HG03103 (cell line): ENCODE results near the gene BCCIP.

Source experiments
- ATAC-seq: cut with Tn5 transposase; IDR thresholded peaks from one replicate; pipeline ENCODE4 v1.9.1; 2021; ENCODE audit warnings: low read depth; ENCODE audit not compliant: unreplicated experiment

Gene BCCIP

DNA sequence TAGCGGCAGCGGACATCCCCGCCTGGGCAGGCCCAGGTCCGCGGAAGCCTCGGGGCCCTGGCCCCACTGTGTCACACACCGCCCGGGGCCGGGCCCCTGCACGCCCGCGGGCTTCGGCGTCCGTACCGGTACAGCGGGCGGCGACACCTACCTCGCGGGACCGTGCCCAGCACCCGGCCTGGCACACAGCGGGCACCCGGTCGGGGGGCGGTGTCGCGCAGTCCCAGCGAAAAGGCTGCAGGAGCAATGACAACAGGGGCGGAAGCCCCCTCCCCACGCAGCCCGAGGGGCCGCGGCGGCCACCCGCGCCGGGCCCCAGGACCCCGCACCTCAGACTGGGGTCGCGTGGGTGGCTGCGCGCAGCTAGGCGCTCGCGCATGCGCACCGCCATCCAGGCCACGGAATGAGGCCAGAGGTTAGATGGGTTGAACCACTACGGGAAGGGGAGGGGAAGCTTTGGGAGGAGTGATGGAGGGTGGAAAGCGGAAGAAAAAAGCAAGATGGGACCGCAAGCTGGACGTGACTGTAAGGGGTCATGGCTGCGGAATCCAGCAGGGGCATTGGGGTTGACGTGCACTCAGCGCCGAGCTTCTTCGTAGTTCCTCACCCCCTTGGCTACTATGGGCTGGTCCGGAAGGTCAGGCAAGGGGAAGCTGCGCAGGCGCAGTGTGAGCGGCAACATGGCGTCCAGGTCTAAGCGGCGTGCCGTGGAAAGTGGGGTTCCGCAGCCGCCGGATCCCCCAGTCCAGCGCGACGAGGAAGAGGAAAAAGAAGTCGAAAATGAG is at the start of gene BCCIP, which contains the start of gene UROS:
BCCIP (plus strand) TSS at position 669 of the 785 bp plus-strand sequence; CDS start at position 681, 12 bp downstream.
UROS (minus strand) TSS at position 381 of the 785 bp plus-strand sequence. CDS start 6,759 bp downstream, outside the sequence.
- ATAC-seq: peak; percentile 72

DNA sequence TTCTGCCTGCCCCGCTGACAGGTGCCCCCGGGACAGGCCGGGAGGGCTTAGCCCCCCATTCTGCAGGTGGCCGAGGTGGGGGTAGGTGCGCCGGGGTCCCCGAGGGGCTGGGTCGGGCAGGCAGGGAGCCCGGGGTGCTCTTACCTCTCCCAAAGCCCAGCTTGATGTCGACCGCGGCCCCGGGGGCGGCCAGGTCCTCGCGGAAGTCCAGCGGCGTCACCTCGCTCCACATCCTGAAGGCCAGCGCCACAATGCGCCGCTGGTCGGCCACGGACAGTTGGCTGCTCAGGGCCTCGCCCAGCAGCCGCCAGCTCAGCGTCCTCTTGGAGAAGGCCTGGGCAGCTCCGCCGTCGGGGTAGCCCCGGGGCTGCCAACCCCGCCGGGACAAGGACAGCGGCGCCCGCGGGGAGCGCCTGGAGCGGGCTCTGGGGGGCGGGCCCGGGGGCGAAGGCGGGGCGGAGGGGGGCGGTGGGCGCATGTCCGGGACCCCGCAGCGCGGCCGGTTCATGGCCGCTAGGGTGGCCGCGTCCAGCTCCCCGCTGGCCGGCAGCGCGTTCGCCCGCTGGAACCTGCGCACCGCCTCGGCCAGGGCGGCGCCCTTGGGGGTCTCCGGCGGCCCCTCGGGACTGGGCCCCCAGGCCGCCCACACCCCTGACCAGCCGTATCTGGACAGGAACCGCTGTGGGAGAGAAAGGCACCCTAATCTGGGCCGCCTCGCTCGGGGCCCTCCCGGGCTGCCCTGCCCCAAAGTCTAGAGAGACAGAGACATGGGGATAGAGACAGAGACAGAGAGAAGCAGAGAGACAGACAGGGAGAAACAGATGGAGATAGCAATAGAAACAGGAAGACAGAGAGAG is 49.4 kb upstream of the BCCIP start:
- ATAC-seq: no peak

DNA sequence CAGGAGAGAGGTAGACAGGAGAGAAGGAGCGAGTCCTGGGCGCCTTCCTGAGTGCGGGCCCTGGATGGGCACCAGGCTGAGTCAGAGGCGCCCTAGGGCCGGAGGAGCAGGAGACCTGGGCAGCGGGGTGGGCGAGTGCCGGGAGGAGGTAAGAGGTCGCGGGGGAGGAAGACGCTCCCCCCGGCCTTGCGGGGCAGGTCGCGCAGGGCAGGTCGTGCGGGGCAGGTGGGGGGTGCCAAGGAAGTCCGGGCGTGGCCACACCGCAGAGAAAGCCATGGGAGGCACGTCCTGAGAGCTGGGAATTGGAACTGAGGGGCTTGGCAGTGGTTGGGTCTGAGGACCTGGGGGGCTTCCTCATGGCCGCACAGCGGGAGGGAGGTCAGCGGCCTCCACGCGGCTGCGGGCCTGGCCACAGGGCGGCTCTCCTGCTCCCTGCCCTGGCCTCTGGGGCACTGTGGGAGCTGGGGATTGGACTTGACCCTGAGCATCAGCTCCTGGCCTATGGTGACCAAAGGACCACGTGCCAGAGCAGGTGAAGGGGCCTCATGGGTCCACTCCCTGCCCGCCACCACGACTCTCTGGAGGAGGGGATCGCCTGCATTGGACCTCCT is 48.7 kb upstream of the BCCIP start:
- ATAC-seq: no peak

DNA sequence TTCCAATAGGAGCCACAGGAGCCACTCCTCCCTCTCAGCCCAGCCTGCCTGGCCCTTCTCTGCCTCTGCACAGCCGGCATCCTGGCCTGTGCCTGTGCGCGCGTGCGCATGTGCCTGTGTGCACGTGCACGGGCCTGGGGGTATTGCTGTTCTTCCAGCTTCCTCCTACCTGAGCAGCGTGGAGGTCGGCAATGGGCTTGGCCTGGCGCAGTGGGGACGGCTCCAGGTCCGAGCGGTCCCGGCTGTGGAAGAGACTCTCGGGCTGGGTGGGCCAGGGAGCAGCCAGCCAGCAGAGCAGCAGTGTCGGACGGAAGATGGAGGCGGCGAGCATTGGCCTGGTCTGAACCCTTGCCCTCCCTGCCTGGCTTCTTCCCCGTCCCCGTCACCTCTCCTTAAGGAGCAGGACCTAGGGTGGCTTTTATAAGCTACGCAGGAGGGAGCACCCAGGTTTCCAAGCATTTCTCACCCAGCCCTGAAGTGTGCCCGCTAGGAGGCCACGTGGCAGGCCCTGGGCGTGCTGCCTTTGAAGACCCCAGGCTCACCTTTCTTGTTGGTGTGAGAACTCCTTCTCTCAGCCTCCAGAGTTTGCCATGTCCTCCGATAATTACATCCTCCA is 47.7 kb upstream of the BCCIP start, which contains the start of gene MMP21:
MMP21 (minus strand) TSS at position 331 of the 616 bp plus-strand sequence; CDS start at position 331, 0 bp downstream.
- no peak for ATAC-seq

DNA sequence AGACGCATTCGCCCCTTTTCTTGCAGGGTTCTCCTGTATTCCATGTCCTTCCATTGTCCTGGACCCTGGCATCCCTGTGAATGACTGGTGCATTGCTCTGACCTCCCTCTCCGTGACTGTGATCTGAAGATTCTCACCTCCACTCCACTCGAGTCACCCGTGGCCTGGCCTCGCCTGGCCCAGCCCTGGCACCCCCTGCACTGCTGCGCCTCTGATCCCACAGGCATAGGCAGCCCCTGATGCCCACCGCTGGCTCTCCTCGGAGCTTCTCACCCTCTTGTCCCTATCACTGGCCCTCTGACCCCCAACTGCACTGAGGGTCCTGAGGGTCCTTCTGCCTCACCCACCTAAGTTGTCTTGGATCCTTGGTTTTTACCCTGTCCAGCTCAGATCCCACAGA is 45.5 kb upstream of the BCCIP start:
- no peak for ATAC-seq

DNA sequence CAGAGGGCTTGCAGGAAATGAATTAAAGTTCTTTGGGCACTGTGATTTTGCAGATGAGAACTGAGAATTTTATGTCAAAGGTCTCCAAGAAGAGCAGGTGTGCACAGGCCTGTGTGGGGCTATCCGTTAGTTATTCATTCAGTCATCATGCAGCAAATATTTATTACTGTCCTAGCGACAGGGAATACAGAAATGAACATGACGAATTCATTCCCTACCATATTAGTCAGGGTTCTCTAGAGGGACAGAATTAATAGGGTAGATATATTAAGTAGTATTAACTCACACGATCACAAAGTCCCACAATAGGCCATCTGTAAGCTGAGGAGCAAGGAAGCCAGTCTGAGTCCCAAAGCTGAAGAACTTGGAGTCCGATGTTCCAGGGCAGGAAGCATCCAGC is 44.8 kb upstream of the BCCIP start:
- ATAC-seq: no peak

DNA sequence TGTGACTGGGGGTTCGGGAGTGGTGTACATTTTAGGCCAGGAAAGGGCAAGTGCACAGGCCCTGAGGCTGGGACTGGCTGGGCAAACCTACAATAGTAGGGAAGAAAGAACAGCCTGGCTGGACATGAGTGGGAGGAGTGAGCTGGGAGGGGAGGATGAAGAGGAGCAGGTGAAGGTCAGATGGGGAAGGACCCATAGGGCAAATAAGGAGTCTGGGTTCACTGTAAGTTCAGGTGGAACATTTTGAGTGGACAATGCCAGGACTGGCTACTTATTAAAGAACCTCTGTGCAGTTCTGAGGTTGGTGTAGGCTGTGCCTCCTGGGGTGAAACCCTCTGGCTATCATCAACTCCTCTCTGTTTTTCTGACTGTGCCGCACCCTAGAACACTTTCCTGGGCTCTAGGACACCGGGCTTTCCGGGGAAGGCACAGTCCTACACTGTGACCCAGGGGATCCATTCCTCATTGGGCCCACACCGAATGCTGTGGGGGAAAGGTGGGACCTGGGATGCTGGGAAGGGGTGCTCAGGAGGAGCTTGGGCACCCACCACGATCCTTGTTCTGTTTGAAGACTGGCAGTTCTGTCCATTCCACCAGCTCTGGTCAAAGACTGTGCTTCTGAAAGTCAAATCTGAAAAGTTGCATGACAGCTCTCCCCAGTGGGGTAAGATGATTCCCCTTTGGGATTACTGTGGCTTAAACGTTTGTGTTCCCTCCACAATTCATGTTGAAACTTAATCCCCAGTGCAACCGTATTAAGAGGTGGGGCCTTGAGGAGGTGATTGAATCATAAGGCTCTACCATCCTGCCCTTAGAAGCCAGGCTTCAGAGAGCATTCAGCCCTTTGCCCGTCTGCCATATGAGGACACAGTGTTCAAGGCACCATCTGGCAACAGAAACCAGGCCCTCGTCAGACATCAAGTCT is 43.7 kb upstream of the BCCIP start:
- ATAC-seq: no peak

DNA sequence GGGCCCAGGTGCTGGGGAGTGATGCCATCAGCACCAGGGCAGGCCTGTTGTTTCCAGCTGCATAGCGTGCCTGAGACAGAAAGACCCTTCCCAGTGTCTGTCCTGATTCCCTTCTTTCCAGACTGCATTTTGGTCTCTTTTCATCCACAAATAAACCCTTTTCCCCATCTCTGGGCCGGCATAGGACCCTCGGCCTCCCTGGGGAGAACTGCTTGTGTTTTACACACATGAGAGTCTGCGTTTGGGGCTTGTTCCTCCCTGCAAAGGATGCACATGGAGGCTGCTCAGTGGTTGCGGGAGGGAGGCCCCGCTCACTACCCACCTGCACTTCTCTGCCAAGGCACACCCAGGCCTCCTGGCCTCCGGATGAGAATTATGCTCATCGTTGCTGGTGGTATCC is 42.0 kb upstream of the BCCIP start:
- ATAC-seq: no peak

DNA sequence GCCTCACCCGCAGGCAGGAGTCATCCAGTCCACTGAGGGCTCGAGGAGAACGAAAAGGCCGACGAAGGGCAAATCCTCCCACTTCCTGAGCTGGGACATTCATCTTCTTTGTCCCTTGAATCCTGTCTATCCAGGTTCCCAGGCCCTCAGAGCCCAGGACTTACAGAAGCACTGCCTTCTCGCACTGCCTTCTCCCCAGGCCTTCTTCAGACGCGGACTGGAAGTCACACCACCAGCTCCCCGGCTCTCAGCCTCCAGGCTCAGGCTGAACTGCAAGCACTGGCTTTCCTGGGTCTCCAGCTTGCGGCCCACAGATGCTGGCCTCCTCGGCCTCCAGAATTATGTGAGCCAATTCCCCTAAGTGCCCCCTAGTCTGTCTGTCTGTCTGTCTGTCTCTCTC is 41.3 kb upstream of the BCCIP start:
- no peak for ATAC-seq

DNA sequence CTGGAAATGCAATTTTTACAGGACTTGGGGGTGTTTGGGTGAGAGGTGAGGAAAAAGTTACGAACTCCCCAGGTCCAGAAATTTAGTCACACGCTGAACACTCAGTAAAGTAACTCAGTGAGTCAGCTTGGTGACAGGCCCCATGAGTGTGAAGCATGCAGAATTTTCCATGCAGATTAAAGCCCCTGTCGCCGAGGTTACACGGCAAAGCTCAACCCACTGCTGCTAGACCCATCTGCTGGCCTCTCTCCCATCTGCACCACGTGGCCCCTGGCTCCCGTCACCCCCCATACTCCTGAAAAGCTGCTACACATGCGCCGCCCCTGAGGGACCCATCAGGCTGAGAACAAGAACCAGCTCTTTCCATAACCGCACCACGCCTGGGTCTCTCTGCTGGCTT is 40.7 kb upstream of the BCCIP start:
- ATAC-seq: no peak

DNA sequence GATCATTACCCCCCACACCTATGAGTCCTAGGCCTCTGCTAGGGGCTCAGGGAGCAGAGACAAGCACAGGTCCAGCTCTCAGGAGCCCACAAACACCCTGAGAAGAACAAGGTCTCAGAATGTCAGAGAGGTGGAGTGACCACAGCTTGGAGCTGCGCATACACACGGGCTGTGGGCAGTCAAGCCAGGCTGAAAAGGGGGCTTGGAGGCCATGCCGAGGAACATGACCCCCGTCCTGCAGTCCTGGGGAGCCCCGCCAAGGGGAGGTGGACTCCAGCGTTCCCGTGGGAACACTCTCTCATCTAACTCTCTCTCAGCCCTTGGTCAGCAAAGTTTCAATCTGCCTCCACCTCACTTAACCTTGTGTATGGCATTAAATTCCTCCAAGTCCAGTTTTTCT is 39.9 kb upstream of the BCCIP start:
- ATAC-seq: no peak

DNA sequence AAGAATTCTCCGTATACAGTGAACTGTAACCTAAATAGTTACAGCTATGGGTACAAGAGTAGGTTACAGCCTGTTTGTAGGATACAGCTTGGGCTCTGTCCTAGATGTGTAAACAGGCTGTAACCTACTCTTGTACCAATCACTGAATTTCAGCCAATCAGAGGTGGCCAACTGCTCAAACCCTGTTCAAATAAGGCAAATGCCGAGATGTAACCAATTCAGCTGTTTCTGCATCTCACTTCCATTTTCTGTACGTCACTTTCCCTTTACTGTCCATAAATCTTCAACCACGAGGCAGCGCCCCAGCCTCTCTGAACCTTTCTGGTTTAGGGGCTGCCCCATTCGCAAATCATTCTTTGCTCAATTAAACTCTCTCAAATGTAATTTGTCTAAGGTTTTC is 39.4 kb upstream of the BCCIP start:
- ATAC-seq: peak; percentile 72

DNA sequence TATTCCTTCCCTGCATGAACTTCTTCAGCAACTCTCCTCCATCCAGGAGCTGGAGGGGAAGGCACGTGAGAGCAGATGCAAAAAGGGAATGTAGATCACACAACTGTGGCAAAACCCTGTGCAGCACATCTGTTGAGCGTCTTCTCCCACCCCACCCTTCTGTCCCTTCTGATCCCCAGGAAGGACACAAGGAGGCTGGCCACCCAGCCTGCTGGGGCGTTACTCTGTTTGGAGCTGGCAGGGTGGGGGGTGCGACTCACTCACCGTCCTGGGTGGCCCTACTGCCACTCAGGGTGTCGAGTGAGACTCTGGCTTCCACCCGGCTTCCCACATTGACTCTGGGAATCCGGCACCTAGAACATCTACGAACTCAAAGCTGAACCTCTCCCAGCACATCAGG is 37.6 kb upstream of the BCCIP start:
- ATAC-seq: no peak

DNA sequence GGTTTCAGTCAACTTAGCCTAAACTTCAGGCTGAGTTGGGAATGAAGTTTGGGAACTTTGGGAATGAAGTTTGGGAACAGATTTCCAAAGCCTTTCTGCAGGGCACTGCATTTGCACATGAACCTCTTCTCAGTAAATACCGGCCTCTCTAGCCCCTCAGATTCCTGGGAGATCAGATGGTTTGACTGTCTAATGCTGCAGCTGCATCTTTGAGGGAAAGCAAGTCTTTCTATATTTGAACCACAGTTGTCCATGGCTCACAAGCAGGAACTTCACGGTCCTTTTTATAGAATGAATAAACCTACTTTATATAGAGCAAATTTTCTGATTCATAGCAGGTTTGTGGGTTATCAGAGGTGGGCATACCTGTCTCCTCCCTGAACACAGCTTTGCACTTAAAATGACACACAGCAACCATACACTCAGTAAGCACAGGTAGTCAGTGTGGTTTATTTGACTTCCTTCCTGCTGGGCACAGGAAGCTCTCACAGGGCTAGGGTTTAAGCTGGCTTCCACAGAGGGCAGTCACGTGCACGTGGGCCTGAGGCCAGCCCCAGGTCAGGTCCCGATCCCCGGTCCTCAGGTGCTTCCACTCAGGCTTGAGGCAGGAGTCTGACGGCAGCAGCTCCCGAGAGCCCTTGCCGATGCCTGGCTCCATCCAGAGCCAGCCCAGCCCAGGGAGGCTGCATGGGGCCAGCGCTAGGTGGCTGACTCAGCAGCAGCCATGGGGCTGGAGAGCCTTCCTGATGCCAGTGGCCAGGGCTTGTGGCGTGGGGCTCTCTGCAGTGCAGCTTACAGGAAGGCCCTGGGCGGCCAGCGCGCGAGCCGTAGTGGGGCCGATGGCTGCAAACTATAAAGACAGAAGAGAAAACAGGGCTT is 35.0 kb upstream of the BCCIP start:
- no peak for ATAC-seq

DNA sequence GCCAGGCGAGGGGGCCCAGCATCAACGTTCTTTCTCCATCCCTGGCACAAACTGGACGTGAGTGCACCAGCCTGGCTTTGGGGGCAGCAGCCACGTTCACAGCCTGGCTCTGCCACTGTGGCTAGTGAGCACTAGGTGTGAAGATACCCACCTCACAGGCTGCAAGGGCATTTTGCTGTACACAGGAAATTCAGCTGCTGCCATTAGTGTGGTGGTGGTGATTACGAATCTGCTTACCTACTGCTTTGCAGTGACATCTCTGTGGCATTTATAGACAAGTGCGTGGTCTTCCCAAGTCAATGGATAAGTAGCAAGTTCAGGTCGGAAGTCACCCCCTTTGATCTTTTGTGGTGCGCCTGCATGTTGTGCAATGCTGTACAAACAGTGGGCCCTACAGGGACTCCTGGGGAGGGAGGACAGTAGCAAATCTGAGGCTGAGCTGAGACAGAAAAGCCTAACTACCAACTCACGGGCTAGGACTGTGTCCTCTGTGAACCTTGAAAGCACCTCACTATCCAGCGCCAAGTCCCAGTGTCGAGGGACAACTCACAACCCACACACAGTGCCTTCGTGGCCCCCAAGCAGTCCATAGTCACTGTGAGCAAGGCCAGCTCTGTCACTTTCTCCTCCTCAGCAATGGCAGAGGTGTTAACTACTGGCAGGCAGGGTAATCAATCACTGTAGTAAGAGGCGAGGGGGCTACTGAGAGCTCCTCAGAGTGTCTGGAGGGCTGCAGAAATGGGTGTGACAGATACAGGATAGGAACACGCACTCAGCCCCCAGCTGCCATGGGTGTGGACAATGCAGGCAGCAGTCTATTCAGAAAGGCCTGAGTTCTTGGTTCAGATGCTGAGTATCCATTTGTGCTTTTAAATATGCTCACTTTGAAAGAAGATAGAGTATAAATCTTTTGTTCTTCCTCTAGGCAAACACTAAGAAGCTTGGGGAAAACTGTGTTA is 30.7 kb upstream of the BCCIP start:
- ATAC-seq: no peak

DNA sequence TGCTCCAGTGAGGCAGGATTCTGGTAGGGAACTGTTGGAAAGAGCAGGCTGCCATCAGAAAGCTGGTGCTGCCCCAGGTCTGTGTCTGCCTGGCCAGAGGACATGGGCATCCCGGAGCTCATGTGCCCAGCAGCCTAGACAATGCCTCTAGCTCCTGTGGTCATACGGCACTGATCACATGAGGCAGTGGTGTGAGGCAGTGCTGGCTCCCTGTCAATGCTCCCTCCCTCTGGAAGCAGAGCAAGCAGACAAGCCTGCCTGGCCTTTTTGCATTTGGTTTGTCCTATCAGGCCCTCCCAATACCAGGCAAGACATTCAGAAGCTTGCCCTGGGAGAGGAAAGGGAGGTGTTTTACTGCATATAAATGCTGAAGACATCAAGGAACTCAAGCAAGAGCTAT is 28.2 kb upstream of the BCCIP start:
- no peak for ATAC-seq

DNA sequence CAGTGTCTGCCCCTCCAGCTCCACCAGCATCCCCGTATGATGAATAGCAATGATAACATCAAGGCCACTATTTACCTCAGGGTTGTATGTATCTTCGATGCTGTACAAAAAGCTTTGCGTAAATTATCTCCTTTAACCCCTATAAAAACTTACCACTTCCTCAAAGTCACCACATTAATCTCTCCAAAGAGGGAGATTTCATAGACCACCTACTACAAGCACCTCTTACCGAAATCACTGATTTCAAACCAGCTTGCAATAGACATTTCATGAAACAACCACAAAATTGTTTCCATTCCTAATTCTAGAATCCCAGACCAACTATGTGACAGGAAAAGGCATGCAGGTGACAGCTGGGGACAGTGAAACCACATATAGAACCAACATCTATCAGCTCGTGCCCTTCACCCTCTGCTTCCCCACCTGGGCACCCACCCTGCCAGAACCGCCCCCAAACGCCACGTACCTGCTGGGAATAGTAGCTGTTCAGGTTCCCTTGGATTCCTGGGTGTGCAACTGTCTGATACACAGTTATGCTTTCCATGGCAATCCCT is 27.6 kb upstream of the BCCIP start:
- no peak for ATAC-seq
